Stimulated activated CD4-positive, alpha-beta T cell treated with anti-CD3 and anti-CD28 coated beads, Interleukin-4, amount 100 ng/mL, for 1 hour (primary cell): ENCODE measurements around the gene NSL1.
"Not testable (repeated sequence)": the region's sequence is repeated elsewhere in the genome, so short reads cannot be mapped to it uniquely, and the experiment has no call there.

ENCODE experiments used
- DNase-seq: peaks from one replicate; pipeline ENCODE4 v3.0.0-alpha.2; 2020

NSL1 gene

DNA sequence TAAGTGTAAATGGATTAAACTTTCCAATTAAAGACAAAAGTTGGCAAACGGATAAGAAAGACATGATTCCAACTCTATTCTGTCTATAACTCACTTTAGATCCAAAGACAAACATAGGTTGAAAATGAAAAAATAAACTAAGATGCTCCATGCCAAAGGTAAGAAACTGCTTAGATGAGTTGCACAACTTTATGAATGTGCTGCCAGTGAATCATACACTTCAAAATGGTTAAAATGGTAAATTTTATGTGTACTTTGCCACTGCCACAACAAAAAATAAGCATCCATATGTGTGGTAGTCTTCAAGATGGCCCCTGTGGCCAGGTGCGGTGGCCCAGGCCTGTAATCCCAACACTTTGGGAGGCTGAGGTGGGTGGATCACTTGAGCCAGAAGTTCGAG lies 45.0 kb downstream of the NSL1 start:
- DNase-seq: no peak

DNA sequence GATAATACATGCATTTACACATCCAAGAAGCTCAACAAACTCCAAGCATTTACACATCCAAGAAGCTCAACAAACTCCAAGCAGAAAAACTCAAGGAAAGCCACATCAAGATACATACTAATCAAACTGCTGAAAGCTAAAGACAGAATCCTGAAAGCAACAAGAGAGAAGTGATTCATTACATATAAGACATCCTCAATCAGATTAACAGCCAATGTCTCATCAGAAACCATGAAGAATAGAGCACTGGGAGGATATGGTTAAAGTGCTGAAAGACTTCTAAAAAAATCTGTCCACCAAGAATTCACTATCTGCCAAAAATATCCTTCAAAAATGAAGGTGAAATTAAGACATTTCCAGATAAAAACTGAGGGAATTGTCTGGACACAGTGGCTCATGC lies 46.3 kb downstream of the NSL1 start:
- DNase-seq: no peak

GRCh38 chr1:212743901-212744475 lies 47.6 kb downstream of the NSL1 start:
- no peak for DNase-seq

GRCh38 chr1:212738330-212738729 lies 53.2 kb downstream of the NSL1 start:
- no peak for DNase-seq

DNA sequence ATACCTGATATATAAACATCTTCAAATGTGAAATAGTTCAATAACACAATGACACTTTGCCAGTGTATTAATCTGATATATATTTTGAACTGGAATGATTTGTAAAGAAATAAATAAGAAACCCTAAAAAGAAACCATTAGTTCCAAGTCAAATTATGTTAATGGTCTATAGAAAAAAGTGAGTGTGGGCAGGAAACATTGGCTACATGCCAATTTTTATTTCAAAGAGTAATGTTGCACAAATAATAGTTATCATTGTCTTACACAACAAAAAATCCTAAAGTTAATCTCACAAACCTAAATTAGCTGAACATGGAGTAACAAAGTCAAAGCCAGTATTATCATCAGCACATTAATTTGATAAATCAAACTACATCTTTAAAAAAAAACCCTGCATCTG lies 54.0 kb downstream of the NSL1 start:
- DNase-seq: no peak

GRCh38 chr1:212733109-212733508 lies 58.5 kb downstream of the NSL1 start:
- DNase-seq: no peak

DNA sequence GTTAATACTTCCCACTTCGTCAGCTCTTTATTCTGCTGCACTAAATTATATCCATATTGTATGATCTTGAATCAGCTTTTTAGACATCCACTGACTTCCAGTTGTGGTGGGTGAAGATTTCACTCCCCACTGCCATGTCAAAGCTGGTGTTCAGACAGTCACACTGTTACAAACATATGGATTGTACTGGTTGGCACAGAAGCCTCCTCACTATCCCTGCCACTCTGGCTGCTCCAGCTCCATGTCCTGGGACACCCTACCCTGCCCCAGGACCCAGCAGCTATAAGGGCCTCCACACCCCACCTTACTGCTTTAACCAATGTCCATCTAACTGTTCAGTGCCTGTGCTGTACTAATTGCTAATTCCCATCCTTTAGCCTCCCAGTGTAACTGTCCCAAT lies 59.9 kb downstream of the NSL1 start:
- DNase-seq: no peak

DNA sequence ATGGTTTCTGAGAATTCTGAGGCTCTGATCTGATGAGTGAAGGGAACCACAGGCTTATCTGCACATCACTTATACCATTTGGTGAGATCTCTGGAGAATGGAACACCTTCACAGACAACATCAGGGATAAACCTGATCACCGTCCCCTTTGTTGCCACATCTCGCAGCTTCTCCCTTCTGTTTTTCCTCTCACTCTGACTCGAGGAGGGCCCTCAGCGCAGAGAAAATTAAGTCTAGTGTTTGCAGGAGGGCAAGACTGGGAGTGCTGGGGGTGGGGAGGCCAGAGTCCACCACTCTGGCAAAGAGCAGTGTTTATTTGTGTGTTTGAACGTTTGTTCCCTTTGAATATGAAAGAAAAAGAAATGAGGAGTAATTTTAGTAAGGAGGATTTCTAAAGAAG lies 63.0 kb downstream of the NSL1 start:
- DNase-seq: no peak

- DNase-seq: no peak
These were observed 64.0 kb downstream of the NSL1 start for GRCh38 chr1:212727386-212728181.

- DNase-seq: not testable (repeated sequence)
These were observed 66.9 kb downstream of the NSL1 start for GRCh38 chr1:212724679-212725078.

GRCh38 chr1:212722270-212722957 lies 69.2 kb downstream of the NSL1 start:
- no peak for DNase-seq

- DNase-seq: peak; percentile 15
These were observed 70.0 kb downstream of the NSL1 start for GRCh38 chr1:212721388-212722247.

DNA sequence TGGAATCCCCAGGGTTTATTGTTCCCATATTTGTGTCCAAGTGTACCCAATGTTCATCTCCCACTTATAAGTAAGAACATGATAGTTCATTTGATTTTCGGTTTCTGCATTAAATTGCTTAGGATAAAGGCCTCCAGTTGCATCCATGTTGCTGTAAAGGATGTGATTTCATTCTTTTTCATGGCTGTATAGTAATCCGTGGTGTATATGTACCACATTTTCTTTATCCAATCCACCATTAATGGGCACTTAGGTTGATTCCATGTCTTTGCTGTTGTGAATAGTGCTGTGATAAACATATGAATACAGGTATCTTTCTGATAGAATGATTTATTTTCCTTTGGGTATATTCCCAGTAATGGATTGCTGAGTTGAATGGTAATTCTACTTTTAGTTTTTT lies 71.9 kb downstream of the NSL1 start:
- DNase-seq: no peak

- no peak for DNase-seq
These were observed 73.1 kb downstream of the NSL1 start for GRCh38 chr1:212718499-212718898.

DNA sequence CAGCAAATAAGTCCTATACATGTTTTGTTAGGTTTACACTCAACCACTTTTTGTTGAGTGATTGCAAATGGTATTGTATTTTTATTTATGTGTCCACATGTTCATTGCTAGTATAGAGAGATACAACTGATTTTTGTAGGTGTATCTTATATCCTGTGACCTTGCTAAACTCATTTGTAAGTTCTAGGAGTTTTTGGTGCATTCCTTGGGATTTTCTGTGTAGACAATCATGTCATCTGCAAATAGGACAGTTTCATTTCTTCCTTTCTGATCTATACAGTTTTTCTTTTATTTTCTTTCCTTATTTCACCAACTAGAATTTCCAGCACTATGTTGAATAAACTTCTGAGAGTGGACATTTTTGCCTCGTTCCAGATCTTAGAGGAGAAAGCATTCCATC lies 75.4 kb downstream of the NSL1 start:
- no peak for DNase-seq

GRCh38 chr1:212713465-212714136 lies 78.0 kb downstream of the NSL1 start:
- DNase-seq: no peak

GRCh38 chr1:212712451-212713303 lies 78.9 kb downstream of the NSL1 start:
- no peak for DNase-seq

DNA sequence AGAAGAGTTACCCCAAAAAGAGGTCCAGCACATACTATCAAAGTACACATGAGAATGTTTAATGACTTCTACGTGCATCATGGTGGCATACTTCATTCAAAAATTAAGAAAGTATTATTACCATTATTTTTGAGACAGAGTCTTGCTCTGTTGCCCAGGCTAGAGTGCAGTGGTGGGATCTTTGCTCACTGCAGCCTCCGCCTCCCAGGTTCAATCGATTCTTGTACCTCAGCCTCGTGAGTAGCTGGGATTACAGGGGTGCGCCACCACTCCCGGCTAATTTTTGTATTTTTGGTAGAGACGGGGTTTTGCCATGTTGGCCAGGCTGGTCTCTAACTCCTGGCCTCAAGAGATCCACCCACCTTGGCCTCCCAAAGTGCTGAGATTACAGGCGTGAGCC lies 79.6 kb downstream of the NSL1 start:
- not testable (repeated sequence) for DNase-seq

GRCh38 chr1:212710566-212710965 lies 81.0 kb downstream of the NSL1 start:
- DNase-seq: no peak

DNA sequence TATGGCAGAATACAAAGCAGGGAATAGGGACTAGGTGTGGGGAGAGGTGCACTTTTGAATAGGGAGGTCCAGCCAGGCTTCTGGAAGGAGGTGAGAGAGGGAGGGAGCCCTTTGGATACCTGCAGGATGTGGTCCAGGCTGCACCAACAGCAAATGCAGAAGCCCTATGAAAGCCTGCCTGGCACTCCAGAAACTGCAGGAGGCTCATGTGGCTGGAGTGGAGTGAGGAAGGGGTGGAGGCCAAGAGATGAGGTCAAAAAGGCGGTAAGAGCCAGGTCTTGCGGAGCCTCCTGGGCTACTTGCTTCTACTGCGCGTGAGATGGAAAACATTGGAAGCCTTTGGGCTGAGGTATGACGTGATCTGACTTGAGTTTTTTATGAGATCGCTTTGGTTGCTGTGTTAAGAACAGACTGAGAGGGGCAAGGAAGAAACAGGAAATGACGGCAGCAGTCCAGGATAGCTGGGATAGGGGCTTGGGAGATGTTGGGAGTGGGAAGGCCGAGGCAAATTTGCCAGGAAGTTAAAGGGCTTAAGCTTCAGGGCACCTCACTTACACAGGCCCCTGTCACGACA lies 87.5 kb downstream of the NSL1 start:
- DNase-seq: no peak

DNA sequence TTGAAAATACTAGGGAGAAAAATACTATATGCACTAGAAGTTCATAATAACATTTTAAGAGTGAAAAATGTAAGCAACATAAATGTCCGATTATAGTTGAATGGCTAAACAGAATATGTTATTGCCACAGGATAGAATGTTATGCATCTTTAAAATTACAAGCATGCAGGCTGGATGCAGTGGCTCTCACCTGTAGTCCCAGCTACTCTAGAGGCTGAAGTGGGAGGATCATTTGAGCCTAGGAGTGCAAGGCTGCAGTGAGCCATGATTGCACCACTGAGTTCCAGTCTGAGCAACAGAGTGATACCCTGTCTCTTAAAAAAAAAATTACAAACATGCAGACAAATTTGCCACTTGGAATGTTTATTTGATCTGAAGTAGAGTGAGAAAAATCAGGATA lies 88.9 kb downstream of the NSL1 start:
- DNase-seq: no peak
